Measurements from ENCODE around the gene PPM1F. TPM values are rescaled to one million over a fixed set of nuclear protein-coding genes. Genes with fewer than 3 reads are reported as not detected.
"Not testable (repeated sequence)": the region's sequence is repeated elsewhere in the genome, so short reads cannot be mapped to it uniquely, and the experiment has no call there.

Gene PPM1F
- total RNA-seq, 1 experiment from 2014 or later, result 21.1 TPM

DNA sequence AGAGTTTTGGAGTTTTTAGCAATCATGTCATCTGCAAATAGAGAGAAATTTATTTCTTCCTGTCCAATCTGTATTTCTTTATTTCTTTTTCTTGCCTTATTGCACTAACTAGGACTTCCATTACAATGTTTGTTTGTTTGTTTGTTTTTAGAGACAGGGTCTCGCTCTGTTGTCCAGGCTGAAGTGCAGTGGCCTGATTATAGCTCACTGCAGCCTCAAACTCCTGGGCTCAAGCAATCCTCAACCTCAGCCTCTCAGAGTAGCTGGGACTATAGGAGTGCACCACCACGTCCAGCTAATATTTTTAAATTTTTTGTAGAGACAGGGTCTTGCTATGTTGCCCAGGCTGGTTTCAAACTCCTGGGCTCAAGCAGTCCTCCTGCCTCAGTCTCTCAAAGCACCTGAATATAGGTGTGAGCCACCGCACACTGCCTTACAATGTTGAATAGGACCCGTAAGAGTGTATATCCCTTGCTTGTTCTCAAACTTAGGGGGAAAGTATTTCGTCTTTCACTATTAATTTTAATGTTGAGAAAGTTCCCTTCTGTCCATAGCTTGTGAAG is 55.6 kb downstream of the PPM1F start:
- no peaks in the 10 kb centered on the region for H3K9me3 ChIP-seq (ENCODE audit: control insufficient read depth, low read depth, low read length)
- H4K20me1 ChIP-seq (ENCODE audit: control insufficient read depth, insufficient read depth, insufficient read length), result no peaks in the 10 kb centered on the region
- H3K56ac ChIP-seq (ENCODE audit: insufficient read length, low read depth, low read length), result no peak overlapping the region
- H3K9ac ChIP-seq (ENCODE audit: extremely low read depth, insufficient read length, low read length), result no peak overlapping the region
- no peak overlapping the region for H3K23ac ChIP-seq (ENCODE audit: insufficient read length, low read depth, low read length)
- TF ChIP-seq, protein P1, sequence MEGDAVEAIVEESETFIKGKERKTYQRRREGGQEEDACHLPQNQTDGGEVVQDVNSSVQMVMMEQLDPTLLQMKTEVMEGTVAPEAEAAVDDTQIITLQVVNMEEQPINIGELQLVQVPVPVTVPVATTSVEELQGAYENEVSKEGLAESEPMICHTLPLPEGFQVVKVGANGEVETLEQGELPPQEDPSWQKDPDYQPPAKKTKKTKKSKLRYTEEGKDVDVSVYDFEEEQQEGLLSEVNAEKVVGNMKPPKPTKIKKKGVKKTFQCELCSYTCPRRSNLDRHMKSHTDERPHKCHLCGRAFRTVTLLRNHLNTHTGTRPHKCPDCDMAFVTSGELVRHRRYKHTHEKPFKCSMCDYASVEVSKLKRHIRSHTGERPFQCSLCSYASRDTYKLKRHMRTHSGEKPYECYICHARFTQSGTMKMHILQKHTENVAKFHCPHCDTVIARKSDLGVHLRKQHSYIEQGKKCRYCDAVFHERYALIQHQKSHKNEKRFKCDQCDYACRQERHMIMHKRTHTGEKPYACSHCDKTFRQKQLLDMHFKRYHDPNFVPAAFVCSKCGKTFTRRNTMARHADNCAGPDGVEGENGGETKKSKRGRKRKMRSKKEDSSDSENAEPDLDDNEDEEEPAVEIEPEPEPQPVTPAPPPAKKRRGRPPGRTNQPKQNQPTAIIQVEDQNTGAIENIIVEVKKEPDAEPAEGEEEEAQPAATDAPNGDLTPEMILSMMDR (conservative IDR thresholded peaks at IDR 0.05), result no peak
- H3K14ac ChIP-seq (ENCODE audit: insufficient read depth, low read length), result no peak overlapping the region
- no peak overlapping the region for H2BK15ac ChIP-seq (ENCODE audit: low read depth, low read length)
- no peak overlapping the region for H3K27ac ChIP-seq (ENCODE audit: insufficient read length, low read depth, low read length)
- H3K4ac ChIP-seq (ENCODE audit: low read depth, low read length), result no peak overlapping the region
- no peaks in the 10 kb centered on the region for H3K79me1 ChIP-seq (ENCODE audit: insufficient read depth, low read depth, low read length, poor library complexity, severe bottlenecking)
- H3K27me3 ChIP-seq (ENCODE audit: insufficient read depth, low read length), result no peaks in the 10 kb centered on the region
- no peak overlapping the region for H2AFZ ChIP-seq (ENCODE audit: low read length)
- H4K8ac ChIP-seq (replicated peaks; ENCODE audit: insufficient read length, low read depth, low read length), result no peak overlapping the region
- Mint-ChIP-seq H3K27ac (no peak overlapping the region), H3K9me3 (no peaks in the 10 kb centered on the region), H3K4me1 (no peaks in the 10 kb centered on the region), H3K36me3 (ENCODE audit: insufficient read depth in 1 of 3, low read depth in 3 of 3) (no peaks in the 10 kb centered on the region), H3K27me3 (ENCODE audit: low read depth) (peaks cover 8% of the 10 kb centered on the region), H3K4me3 (no peak overlapping the region)
- no peak overlapping the region for H4K91ac ChIP-seq (ENCODE audit: insufficient read length, low read depth, low read length)
- no peak overlapping the region for H3T11ph ChIP-seq (ENCODE audit: low read length)
- no peaks in the 10 kb centered on the region for H3K4me1 ChIP-seq (ENCODE audit: insufficient read depth, low read length)
- H2BK20ac ChIP-seq (ENCODE audit: low read depth, low read length, poor library complexity, severe bottlenecking), result no peak overlapping the region
- no CpG with 5 or more reads among the region's 5 CpGs for WGBS (ENCODE audit: extremely low coverage, insufficient read length, low lambda C conversion rate)
- no peak for DNase-seq
- no peak overlapping the region for H3K4me2 ChIP-seq (ENCODE audit: insufficient read depth, insufficient read length, low read length)
- no peak overlapping the region for H2BK5ac ChIP-seq (ENCODE audit: insufficient read length, low read length)
- no peaks in the 10 kb centered on the region for H3K79me2 ChIP-seq (ENCODE audit: insufficient read depth, low read length)
- H2BK12ac ChIP-seq (ENCODE audit: insufficient read length, low read depth, low read length), result no peak overlapping the region
- H3K18ac ChIP-seq (ENCODE audit: insufficient read length, low read depth, low read length), result no peak overlapping the region
- H3K23me2 ChIP-seq (ENCODE audit: insufficient read length, low read depth, low read length, poor library complexity, severe bottlenecking), result no peaks in the 10 kb centered on the region
- no peak overlapping the region for H2BK120ac ChIP-seq (ENCODE audit: low read depth, low read length, poor library complexity, severe bottlenecking)
- H4K5ac ChIP-seq (ENCODE audit: insufficient read length, low read depth, low read length), result no peak overlapping the region
- no peak overlapping the region for H2AK5ac ChIP-seq (ENCODE audit: insufficient read length, low read length)

DNA sequence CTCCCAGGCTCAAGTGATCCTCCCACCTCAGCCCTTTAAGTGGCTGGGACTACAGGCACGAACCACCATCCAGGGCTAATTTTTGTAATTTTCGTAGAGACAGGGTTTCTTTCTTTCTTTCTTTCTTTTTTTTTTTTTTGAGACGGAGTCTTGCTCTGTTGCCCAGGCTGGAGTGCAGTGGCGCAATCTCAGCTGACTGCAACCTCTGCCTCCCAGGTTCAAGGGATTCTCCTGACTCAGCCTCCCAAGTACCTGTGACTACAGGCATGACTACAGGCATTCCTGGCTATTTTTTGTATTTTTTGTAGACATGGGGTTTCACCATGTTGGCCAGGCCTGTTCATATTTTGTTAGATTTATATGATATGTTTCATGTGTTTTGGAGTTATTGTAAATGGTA is 56.4 kb downstream of the PPM1F start:
- H4K8ac ChIP-seq (replicated peaks; ENCODE audit: insufficient read length, low read depth, low read length); H3K27me3 ChIP-seq (ENCODE audit: insufficient read depth, low read length); H3K23ac ChIP-seq (ENCODE audit: insufficient read length, low read depth, low read length); H3K36me3 Mint-ChIP-seq (ENCODE audit: insufficient read depth in 1 of 3, low read depth in 3 of 3); H2BK120ac ChIP-seq (ENCODE audit: low read depth, low read length, poor library complexity, severe bottlenecking); H4K5ac ChIP-seq (ENCODE audit: insufficient read length, low read depth, low read length); H3K79me2 ChIP-seq (ENCODE audit: insufficient read depth, low read length); H4K91ac ChIP-seq (ENCODE audit: insufficient read length, low read depth, low read length); H3K4me1 Mint-ChIP-seq; H3K4me3 Mint-ChIP-seq; H2BK20ac ChIP-seq (ENCODE audit: low read depth, low read length, poor library complexity, severe bottlenecking); H3K4me1 ChIP-seq (ENCODE audit: insufficient read depth, low read length); H3K9me3 Mint-ChIP-seq; H2AFZ ChIP-seq (ENCODE audit: low read length); H3K27ac Mint-ChIP-seq; H2BK12ac ChIP-seq (ENCODE audit: insufficient read length, low read depth, low read length); H3T11ph ChIP-seq (ENCODE audit: low read length); H3K56ac ChIP-seq (ENCODE audit: insufficient read length, low read depth, low read length); DNase-seq; H2BK15ac ChIP-seq (ENCODE audit: low read depth, low read length); H2BK5ac ChIP-seq (ENCODE audit: insufficient read length, low read length); H3K4ac ChIP-seq (ENCODE audit: low read depth, low read length); H2AK5ac ChIP-seq (ENCODE audit: insufficient read length, low read length); H3K9ac ChIP-seq (ENCODE audit: extremely low read depth, insufficient read length, low read length); H3K14ac ChIP-seq (ENCODE audit: insufficient read depth, low read length); H4K20me1 ChIP-seq (ENCODE audit: control insufficient read depth, insufficient read depth, insufficient read length); H3K27me3 Mint-ChIP-seq (ENCODE audit: low read depth); H3K79me1 ChIP-seq (ENCODE audit: insufficient read depth, low read depth, low read length, poor library complexity, severe bottlenecking); H3K23me2 ChIP-seq (ENCODE audit: insufficient read length, low read depth, low read length, poor library complexity, severe bottlenecking); H3K27ac ChIP-seq (ENCODE audit: insufficient read length, low read depth, low read length); H3K18ac ChIP-seq (ENCODE audit: insufficient read length, low read depth, low read length); H3K4me2 ChIP-seq (ENCODE audit: insufficient read depth, insufficient read length, low read length); H3K9me3 ChIP-seq (ENCODE audit: control insufficient read depth, low read depth, low read length): not testable (repeated sequence)
- no CpG with 5 or more reads among the region's 4 CpGs for WGBS (ENCODE audit: extremely low coverage, insufficient read length, low lambda C conversion rate)

Measured in H9 (cell line).